ENCODE results near the gene SAPCD1.
A peak's percentile ranks its signal among the peaks of the same experiment; 100 is the strongest.

Gene SAPCD1

DNA sequence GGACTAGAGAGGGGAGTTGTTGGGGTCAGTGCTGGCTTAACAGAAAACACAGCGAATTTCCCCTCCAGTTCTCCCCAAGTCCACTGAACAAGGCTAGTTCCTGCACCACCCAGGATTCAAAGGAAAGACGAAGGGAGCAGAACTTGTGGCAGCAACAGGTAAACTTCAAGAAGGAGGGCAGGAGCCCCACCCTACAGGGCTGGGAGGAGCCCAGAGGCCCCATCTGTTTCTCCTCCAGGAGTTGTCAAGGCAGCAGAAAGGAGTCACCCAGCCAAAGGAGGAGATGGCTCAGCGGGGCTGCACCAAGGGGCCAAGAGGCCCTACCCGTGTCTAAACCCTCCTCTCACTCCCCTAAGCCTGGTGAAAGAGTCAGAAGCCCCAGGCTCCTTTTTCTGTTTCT is 1.7 kb downstream of the SAPCD1 start:
- TF ChIP-seq, protein P1, sequence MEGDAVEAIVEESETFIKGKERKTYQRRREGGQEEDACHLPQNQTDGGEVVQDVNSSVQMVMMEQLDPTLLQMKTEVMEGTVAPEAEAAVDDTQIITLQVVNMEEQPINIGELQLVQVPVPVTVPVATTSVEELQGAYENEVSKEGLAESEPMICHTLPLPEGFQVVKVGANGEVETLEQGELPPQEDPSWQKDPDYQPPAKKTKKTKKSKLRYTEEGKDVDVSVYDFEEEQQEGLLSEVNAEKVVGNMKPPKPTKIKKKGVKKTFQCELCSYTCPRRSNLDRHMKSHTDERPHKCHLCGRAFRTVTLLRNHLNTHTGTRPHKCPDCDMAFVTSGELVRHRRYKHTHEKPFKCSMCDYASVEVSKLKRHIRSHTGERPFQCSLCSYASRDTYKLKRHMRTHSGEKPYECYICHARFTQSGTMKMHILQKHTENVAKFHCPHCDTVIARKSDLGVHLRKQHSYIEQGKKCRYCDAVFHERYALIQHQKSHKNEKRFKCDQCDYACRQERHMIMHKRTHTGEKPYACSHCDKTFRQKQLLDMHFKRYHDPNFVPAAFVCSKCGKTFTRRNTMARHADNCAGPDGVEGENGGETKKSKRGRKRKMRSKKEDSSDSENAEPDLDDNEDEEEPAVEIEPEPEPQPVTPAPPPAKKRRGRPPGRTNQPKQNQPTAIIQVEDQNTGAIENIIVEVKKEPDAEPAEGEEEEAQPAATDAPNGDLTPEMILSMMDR (IDR thresholded peaks at IDR 0.05; ENCODE audit: extremely low read depth, insufficient read depth, missing control alignments), result no peak
- in situ Hi-C loops (cut with MboI; ENCODE audit: low pct_unique_long_range_greater_than_20kb, low sequenced_read_pairs, unreplicated experiment), result no loop called here
- DNase-seq (ENCODE audit: low spot score), result no peak

DNA sequence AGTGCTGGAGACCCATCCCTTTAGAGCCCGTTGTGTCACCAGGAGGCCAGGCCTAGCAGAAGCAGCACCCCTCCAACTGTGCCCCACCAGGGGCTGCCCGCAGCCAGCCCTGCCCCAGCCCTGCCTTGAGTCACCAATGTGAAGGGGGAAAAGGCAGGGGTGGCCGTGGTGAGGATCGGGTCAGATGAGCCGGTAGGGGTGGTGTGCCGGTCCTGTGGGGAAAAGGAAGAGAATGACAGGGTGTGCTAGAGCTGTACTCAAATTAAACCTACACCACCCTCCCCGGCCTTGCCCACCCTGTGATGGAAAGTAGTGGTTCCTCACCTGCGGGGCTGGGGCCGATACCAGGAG is 3.1 kb downstream of the SAPCD1 start:
- in situ Hi-C loops (cut with MboI; ENCODE audit: low pct_unique_long_range_greater_than_20kb, low sequenced_read_pairs, unreplicated experiment), result no loop called here
- TF ChIP-seq, protein P1 (IDR thresholded peaks at IDR 0.05; ENCODE audit: extremely low read depth, insufficient read depth, missing control alignments), result no peak
- DNase-seq (ENCODE audit: low spot score), result no peak

DNA sequence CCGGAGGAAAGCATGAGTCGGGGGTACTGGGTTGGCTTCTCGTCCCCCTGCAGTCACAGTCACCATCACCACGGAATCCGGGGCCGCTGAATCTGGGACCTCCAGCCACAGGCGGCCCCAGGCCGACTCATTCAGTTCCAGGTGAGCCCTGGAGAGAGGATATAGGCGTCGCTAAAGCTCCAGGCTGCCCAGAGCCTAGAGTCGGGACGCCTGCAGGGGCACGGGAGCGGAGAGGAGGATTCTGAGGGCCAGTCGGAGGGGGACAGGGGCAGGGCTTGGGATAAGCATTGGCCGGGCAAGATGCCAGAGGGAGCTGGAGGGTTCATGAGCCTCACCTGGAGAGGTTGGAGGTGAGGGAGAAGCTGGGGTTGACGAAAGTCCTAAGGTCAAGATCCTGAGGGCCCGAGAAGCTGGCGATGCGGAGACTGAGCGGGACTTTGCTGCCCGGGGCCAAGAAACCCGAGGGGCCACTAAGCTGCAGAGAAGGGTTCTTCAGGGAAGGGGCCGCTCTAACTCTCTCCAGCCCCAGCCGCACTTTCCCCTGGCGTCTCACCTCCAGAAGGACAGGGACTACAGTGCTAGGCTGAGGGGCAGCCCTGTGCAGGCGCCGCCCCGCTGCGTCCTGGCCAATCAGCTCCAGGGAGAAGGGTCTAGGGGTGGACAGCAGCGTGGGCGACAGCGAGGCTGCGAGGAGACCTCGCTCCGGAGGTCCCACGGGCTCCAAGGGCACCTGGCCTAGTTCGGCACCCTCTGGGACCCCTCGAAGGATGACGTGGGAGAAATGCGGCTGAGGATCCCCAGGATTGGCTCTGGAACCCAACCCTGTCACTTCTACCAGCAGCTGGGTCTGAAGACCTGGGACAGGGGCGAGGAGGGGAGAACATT is 3.7 kb downstream of the SAPCD1 start:
- no peak for DNase-seq (ENCODE audit: low spot score)
- TF ChIP-seq, protein P1 (IDR thresholded peaks at IDR 0.05; ENCODE audit: extremely low read depth, insufficient read depth, missing control alignments), result no peak
- in situ Hi-C loops (cut with MboI; ENCODE audit: low pct_unique_long_range_greater_than_20kb, low sequenced_read_pairs, unreplicated experiment), result no loop called here

DNA sequence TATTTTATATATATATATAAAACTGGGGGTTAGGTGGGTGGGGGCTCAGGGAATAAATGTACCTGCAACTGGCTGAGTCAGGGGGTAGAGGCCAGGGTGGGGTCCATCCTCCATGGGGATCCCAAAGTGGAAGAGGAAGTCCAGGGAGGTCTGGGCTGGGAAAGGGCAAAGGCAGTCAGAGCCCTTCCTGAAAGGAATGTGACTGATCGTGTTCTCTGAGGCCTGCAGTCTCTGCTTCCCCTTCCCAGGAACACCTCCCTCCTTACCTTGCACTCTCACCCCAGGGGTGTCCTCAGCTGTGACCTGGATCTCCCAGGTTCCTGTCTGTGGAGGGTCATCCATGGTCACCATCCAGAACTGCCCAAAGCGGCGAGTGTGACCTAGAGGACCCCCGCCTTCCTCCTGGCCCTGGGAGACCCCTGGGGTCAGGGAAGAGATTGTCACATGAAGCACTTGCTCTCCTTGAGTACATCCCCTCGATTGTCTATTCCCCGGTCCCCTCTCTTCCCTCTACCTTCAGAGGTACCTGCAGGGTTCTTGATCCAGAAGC is 4.7 kb downstream of the SAPCD1 start:
- DNase-seq (ENCODE audit: low spot score), result no peak
- in situ Hi-C loops (cut with MboI; ENCODE audit: low pct_unique_long_range_greater_than_20kb, low sequenced_read_pairs, unreplicated experiment), result no loop called here
- TF ChIP-seq, protein P1 (IDR thresholded peaks at IDR 0.05; ENCODE audit: extremely low read depth, insufficient read depth, missing control alignments), result no peak

DNA sequence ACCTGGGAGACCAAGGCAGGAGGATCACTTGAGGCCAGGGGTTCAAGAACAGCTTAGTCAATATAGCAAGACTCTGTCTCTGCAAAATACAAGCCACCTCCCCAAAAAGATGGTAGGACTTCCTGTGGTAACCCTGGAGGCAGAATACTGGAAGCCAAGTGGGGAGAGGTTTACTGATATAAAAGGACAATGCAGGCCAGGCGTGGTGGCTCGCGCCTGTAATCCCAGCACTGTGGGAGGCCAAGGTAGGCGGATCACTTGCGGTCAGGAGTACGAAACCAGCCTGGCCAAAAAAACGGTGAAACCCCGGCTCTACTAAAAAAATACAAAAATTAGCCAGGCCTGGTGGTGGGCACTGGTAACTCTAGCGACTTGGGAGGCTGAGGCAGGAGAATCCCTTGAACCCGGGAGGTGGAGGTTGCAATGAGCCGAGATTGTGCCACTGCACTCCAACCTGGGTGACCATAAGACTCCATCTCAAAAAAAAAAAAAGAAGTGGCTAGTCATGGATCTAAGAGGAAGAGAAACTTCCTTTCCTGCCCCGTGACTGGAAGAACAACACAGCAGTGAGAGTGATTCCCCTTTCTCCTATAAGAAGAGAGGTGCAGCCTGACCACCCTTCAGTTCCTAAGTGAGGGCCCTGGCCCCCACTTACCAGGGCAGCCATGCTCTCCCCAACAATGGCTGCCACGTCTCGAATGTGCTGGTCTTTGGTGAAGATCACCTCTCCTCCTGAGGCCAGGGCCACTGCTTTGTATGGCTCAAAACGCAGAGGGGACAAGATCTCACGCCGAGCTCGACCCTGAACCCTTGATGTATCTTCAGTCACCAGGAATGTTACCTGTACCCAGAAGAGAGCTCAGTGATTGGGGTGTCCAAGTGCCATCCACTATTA is 6.2 kb downstream of the SAPCD1 start:
- no peak for DNase-seq (ENCODE audit: low spot score)
- TF ChIP-seq, protein P1 (IDR thresholded peaks at IDR 0.05; ENCODE audit: extremely low read depth, insufficient read depth, missing control alignments), result no peak
- in situ Hi-C loops (cut with MboI; ENCODE audit: low pct_unique_long_range_greater_than_20kb, low sequenced_read_pairs, unreplicated experiment), result no loop called here

DNA sequence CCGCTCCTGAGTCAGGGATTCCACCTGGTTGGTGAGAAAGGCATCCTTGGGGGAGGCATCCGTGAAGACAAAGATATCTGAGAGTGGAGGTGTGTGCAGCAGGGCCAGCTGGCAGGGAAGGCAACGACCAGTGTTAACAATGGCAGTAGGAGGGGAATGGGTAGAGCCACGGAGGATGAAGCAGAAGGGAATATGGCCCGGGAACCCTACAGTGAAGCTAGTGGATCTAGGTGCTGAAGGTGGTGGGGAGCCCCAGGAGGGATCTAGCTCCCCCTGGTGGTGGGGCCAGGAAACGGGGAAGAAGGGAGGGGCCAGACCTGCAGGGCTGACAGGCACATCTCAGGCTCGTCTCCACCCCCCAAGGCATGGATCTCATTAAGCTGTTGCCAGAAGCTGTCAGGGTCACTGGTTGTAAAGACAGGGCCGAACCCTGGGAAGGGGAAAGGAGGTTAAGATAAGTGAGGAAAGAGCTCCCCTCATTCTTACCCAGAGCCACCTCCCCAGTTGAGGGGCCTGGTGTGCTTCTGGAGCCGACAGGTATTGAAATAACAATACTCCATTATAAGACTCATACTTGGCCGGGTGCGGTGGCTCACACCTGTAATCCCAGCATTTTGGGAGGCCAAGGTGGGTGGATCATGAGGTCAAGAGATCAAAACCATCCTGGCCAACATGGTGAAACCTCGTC is 7.4 kb downstream of the SAPCD1 start:
- in situ Hi-C loops (cut with MboI; ENCODE audit: low pct_unique_long_range_greater_than_20kb, low sequenced_read_pairs, unreplicated experiment), result no loop called here
- TF ChIP-seq, protein P1 (IDR thresholded peaks at IDR 0.05; ENCODE audit: extremely low read depth, insufficient read depth, missing control alignments), result peak; percentile 90

More for the DNA sequence above, 7.4 kb downstream of the SAPCD1 start:
- DNase-seq (ENCODE audit: low spot score), result peak; percentile 93
